ENCODE results near the gene HSD11B2.
A peak's percentile ranks its signal among the peaks of the same experiment; 100 is the strongest.

HSD11B2 gene

GRCh38 chr16:67388591-67388990, 42.3 kb upstream of the HSD11B2 start:
- Histone ChIP-seq H3K4me3 (no peak overlapping the region), H3K27ac (no peak overlapping the region)
- TF ChIP-seq CTCF (IDR thresholded peaks at IDR 0.05): no peak
- DNase-seq (ENCODE audit: low spot score): no peak

- DNase-seq (ENCODE audit: low spot score): peak; percentile 62
- Histone ChIP-seq H3K27ac (no peak overlapping the region), H3K4me3 (no peak overlapping the region)
- TF ChIP-seq CTCF (IDR thresholded peaks at IDR 0.05): no peak
Measured at GRCh38 chr16:67389911-67390815, 40.8 kb upstream of the HSD11B2 start.

GRCh38 chr16:67390816-67391423, 40.0 kb upstream of the HSD11B2 start:
- Histone ChIP-seq H3K27ac (no peak overlapping the region), H3K4me3 (no peak overlapping the region)
- no peak for TF ChIP-seq CTCF (IDR thresholded peaks at IDR 0.05)
- no peak for DNase-seq (ENCODE audit: low spot score)

- Histone ChIP-seq H3K4me3 (peak overlapping the region; percentile 68), H3K27ac (peak overlapping the region in 1 of 2 donors; percentile 74)
- DNase-seq (ENCODE audit: low spot score): no peak
- TF ChIP-seq CTCF (IDR thresholded peaks at IDR 0.05): no peak
Measured at GRCh38 chr16:67391424-67392300, 39.3 kb upstream of the HSD11B2 start.

- Histone ChIP-seq H3K4me3 (peak overlapping the region; percentile 68), H3K27ac (peak overlapping the region in 1 of 2 donors; percentile 74)
- DNase-seq (ENCODE audit: low spot score): no peak
- no peak for TF ChIP-seq CTCF (IDR thresholded peaks at IDR 0.05)
Measured at GRCh38 chr16:67392301-67393059, 38.4 kb upstream of the HSD11B2 start.

GRCh38 chr16:67393111-67393787, 37.7 kb upstream of the HSD11B2 start, which contains the start of gene TPPP3:
Gene TPPP3, minus strand, starts transcription at chr16:67393498. Its CDS starts 2,387 bp downstream, at chr16:67391111.
- TF ChIP-seq CTCF (IDR thresholded peaks at IDR 0.05): peak; percentile 72
- H3K4me3 ChIP-seq: peak within 1 kb of the TSS; percentile 68
- peak; percentile 94 for DNase-seq (ENCODE audit: low spot score)

More at GRCh38 chr16:67393111-67393787, 37.7 kb upstream of the HSD11B2 start, which contains the start of gene TPPP3:
- peak within 1 kb of the TSS in 1 of 2 donors; percentile 74 for H3K27ac ChIP-seq

All from coronary artery (tissue), 2 donors.